Activated T-cell treated with anti-CD3 and anti-CD28 coated beads, Interleukin-2, amount 50 U/mL, for 48 hours (primary cell): ENCODE measurements around the gene TTYH3.

Experiments
- DNase-seq, 2 experiments: peaks; one replicate each; pipeline ENCODE4 v3.0.0-alpha.2; 2020

Gene TTYH3

GRCh38 chr7:2710901-2711551 is 79.2 kb downstream of the TTYH3 start:
- DNase-seq: peak in 1 of 2 experiments; percentile 46

DNA sequence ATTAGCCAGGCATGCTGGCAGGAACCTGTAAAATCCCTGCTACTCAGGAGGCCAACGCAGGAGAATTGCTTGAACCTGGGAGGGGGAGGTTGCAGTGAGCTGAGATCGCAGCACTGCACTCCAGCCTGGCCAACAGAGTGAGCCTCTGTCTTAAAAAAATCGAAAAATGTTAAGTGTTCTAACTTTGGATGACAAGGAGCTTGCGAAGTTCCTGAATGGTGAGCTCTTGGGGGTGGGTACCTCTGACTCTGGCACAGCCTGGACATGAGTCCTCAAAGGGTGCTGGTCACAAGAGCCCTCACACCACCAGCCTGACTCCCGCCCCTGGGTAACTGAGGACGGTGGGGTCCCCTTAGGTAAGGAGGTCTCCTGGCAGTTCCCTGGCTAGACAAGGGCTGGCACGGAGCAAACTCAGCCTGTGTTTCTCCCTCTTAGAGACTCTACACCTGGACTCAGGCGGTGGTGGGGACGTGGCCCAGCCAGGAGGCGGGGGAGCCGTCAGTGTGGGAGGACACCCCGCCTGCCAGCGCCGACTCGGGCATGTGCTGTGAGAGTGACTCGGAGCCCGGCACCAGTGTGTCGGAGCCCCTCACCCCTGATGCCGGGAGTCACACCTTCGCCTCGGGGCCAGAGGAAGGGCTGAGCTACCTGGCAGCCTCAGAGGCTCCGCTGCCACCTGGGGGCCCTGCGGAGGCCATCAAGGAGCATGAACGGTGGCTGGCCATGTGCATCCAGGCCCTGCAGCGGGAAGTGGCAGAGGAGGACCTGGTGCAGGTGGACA is 80.3 kb downstream of the TTYH3 start:
- DNase-seq: no peak

DNA sequence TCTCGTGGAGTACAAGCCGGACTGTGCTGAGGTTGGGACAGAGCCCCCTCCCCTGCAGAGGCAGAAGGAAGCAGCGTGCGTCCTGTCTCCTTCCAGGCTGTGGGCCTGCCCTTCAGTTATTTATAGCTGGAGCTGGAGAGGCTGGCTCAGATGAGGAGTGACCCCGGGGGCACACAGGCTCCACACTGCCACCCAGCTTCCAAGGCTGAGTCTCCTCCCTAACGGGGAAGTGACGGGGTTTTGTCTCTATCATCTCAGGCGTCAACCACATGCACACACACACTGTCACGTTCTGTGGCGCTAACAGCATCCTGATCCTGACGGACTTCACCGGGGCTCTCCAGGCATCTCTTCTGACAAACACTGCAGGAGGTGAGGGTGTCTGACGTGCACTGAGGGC is 81.6 kb downstream of the TTYH3 start:
- DNase-seq: no peak

GRCh38 chr7:2713978-2714377 is 82.2 kb downstream of the TTYH3 start:
- DNase-seq: no peak
